GM12878 (cell line): Measurements from ENCODE around the gene HSPB6. TPM values are rescaled to one million over a fixed set of nuclear protein-coding genes. Genes with fewer than 3 reads are reported as not detected.

Source experiments
- ATF7 ChIP-seq: fragments of 450-650 bp; IDR thresholded peaks from 2 replicates; pipeline ENCODE4 v1.6.1; 2016; ENCODE audit warnings: low read depth, mild to moderate bottlenecking
- BACH1 ChIP-seq: fragments of 450-650 bp; IDR thresholded peaks from 2 replicates; pipeline ENCODE4 v1.6.1; 2017; ENCODE audit warnings: mild to moderate bottlenecking, borderline replicate concordance
- CTCF ChIP-seq, 3 experiments: IDR thresholded peaks in 2 of 3; conservative IDR thresholded peaks in 1 of 3; 2 replicates each; pipeline ENCODE4 v1.5.1; 2011; ENCODE audit warnings: low read depth in 3 of 3, low read length in 3 of 3, mild to moderate bottlenecking in 3 of 3, control low read depth in 2 of 3, moderate library complexity in 2 of 3, inconsistent platforms in 1 of 3, mixed read lengths in 1 of 3; ENCODE audit not compliant: control insufficient read depth in 2 of 3, insufficient read depth in 1 of 3; ENCODE audit errors: extremely low read depth in 1 of 3
- EED ChIP-seq: sonication (generic); IDR thresholded peaks from 2 replicates; pipeline ENCODE4 v1.6.1; 2016; ENCODE audit warnings: antibody characterized with exemption, low read depth
- HDAC2 ChIP-seq: fragments of 200-600 bp; sonication (generic); IDR thresholded peaks from 2 replicates; pipeline ENCODE4 v1.6.1; 2017
- IRF4 ChIP-seq: IDR thresholded peaks from 2 replicates; pipeline ENCODE4 v1.6.1; 2011; ENCODE audit warnings: low read depth, low read length
- JUNB ChIP-seq: IDR thresholded peaks from 2 replicates; pipeline ENCODE4 v1.6.1; 2016; ENCODE audit warnings: antibody characterized with exemption, mild to moderate bottlenecking
- JUND ChIP-seq: IDR thresholded peaks from 2 replicates; pipeline ENCODE4 v1.6.1; 2012; ENCODE audit warnings: low read depth, mild to moderate bottlenecking, low read length, improper control_type of control experiment, moderate library complexity
- LARP7 ChIP-seq: fragments of 450-650 bp; IDR thresholded peaks from 2 replicates; pipeline ENCODE4 v1.6.1; 2017; ENCODE audit warnings: mild to moderate bottlenecking
- POLR2AphosphoS2 ChIP-seq: IDR thresholded peaks from 2 replicates; pipeline ENCODE4 v1.6.1; 2011; ENCODE audit warnings: low read depth, mild to moderate bottlenecking, low read length, improper control_type of control experiment, moderate library complexity
- REST ChIP-seq: IDR thresholded peaks from 2 replicates; pipeline ENCODE4 v1.6.1; 2012; ENCODE audit warnings: mild to moderate bottlenecking, low read depth, low read length
- ZBTB40 ChIP-seq: fragments of 450-650 bp; IDR thresholded peaks from 2 replicates; pipeline ENCODE4 v1.6.1; 2016; ENCODE audit warnings: mild to moderate bottlenecking, moderate library complexity, borderline replicate concordance
- ZNF207 ChIP-seq: fragments of 450-650 bp; IDR thresholded peaks from 2 replicates; pipeline ENCODE4 v1.6.1; 2014; ENCODE audit warnings: antibody characterized with exemption, mild to moderate bottlenecking, borderline replicate concordance
- ZNF24 ChIP-seq: fragments of 450-650 bp; IDR thresholded peaks from 2 replicates; pipeline ENCODE4 v1.6.1; 2017; ENCODE audit warnings: antibody characterized with exemption, mild to moderate bottlenecking
- ZNF622 ChIP-seq: fragments of 450-650 bp; IDR thresholded peaks from 2 replicates; pipeline ENCODE4 v1.6.1; 2017; ENCODE audit warnings: mild to moderate bottlenecking, inconsistent platforms
- ZNF687 ChIP-seq: fragments of 450-650 bp; IDR thresholded peaks from 2 replicates; pipeline ENCODE4 v1.6.1; 2017; ENCODE audit warnings: mild to moderate bottlenecking, moderate library complexity
- polyA plus RNA-seq, 11 experiments: library from polyadenylated mRNA; depleted of rRNA in 4 of 11; unstranded in 6 of 11; stranded (reverse) in 5 of 11; fragments of >200 nt; fragmentation: Nextera tagmentation in 4 of 11; fragmentation: Illumina TruSeq in 1 of 11; extraction: Ambion mirVana in 4 of 11; extraction: Trizol in 1 of 11; gene quantifications; 1 replicate in 1 of 11; 2 replicates in 10 of 11; pipeline versions ENCODE4 v1.2.1 to v1.2.3, GENCODE V29; 2011 to 2016; ENCODE audit warnings: inconsistent platforms in 2 of 11, missing spikeins in 2 of 11, low read depth in 1 of 11
- total RNA-seq, 4 experiments: library from RNA; depleted of rRNA in 3 of 4; stranded (reverse); fragments of >200 nt in 3 of 4; fragmentation: Illumina TruSeq in 1 of 4; extraction: Trizol in 1 of 4; gene quantifications; 2 replicates each; pipeline versions ENCODE4 v1.2.1 to v1.2.3, GENCODE V29; 2013 to 2021

HSPB6 gene
- total and polyA plus RNA-seq, 10 of the 15 experiments (the other 5 are each of a cell fraction or from before 2014, with no cell fraction given): 0.09 to 1.6 (median 0.36) TPM; not detected in 4

GRCh38 chr19:35714601-35715354, 42.1 kb downstream of the HSPB6 start (continued):
- no peak for TF ChIP-seq REST
- no peak for TF ChIP-seq BACH1
- TF ChIP-seq ZNF687: no peak
- no peak for TF ChIP-seq ZNF207
- no peak for TF ChIP-seq ZNF24
- TF ChIP-seq ATF7: no peak
- no peak for TF ChIP-seq JUND
- no peak for TF ChIP-seq ZBTB40
- TF ChIP-seq IRF4: no peak
- no peak for TF ChIP-seq JUNB
- TF ChIP-seq POLR2AphosphoS2: no peak; the same call in 1 of the 2 replicates
- 0 out of 2 replicates have a peak, but pooled peaks have one; percentile 35 for TF ChIP-seq LARP7
- TF ChIP-seq EED: no peak; the same call in 1 of the 2 replicates
- TF ChIP-seq HDAC2: no peak
- TF ChIP-seq ZNF622: no peak
- peak; percentile 36 to 56 (median 50); a peak in 4 of 6 replicates for TF ChIP-seq CTCF (IDR thresholded peaks at IDR 0.05 in 2 of 3, conservative IDR thresholded peaks at IDR 0.05 in 1 of 3; ENCODE audit: control insufficient read depth in 2 of 3, extremely low read depth in 1 of 3, insufficient read depth in 1 of 3, low read depth in 3 of 3, low read length in 3 of 3)
